IMR-90 (cell line): ENCODE results near the gene FHAD1. TPM values are rescaled to one million over a fixed set of nuclear protein-coding genes. Genes with fewer than 3 reads are reported as not detected.

ENCODE experiments used
- ATAC-seq: fragments of 200-7000 bp; cut with Tn5 transposase; 2 replicates; pipeline ENCODE4 v1.9.1; 2020; ENCODE audit warnings: low read depth, mild to moderate bottlenecking, moderate library complexity
- BruUV-seq: library from RNA; stranded (reverse); fragments of 400-500 nt; replicated peaks from 2 replicates; lab custom pipeline; 2021; lab: Mats Ljungman, UMichigan
- CTCF ChIA-PET: fragments of 300-600 bp; formaldehyde crosslinking; extraction: SDS; loops from one replicate; lab custom pipeline; 2021; ENCODE audit warnings: antibody characterized with exemption; lab: Yijun Ruan, JAX
- POLR2A ChIA-PET: fragments of 300-600 bp; sonication (Branson Sonifier 250); formaldehyde crosslinking; loops from one replicate; lab custom pipeline; 2022; ENCODE audit warnings: antibody characterized with exemption; ENCODE audit not compliant: unreplicated experiment; lab: Charles Lee
- DNase-seq: peaks from one replicate; pipeline ENCODE4 v3.0.0; 2013
- H2AFZ ChIP-seq: replicated peaks from 2 replicates; pipeline ENCODE3; 2013; ENCODE audit warnings: low read length, mild to moderate bottlenecking; ENCODE audit not compliant: poor library complexity
- H2AK5ac ChIP-seq: 2 replicates; pipeline ENCODE4 v1.6.1; 2013; ENCODE audit warnings: low read depth, low read length, inconsistent platforms
- H2AK9ac ChIP-seq: replicated peaks from 2 replicates; pipeline ENCODE3; 2013; ENCODE audit warnings: mild to moderate bottlenecking, low read depth, low read length, moderate library complexity; ENCODE audit not compliant: poor library complexity
- H2BK120ac ChIP-seq: 2 replicates; pipeline ENCODE4 v1.6.1; 2013; ENCODE audit warnings: low read depth, low read length, inconsistent platforms
- H2BK15ac ChIP-seq: 3 replicates; pipeline ENCODE4 v1.6.1; 2013; ENCODE audit warnings: low read depth, low read length, inconsistent platforms
- H2BK20ac ChIP-seq: 2 replicates; pipeline ENCODE4 v1.6.1; 2013; ENCODE audit warnings: low read depth, mild to moderate bottlenecking, inconsistent platforms, low read length, moderate library complexity
- H2BK5ac ChIP-seq: 2 replicates; pipeline ENCODE4 v1.6.1; 2013; ENCODE audit warnings: mild to moderate bottlenecking, low read depth, low read length, inconsistent platforms; ENCODE audit not compliant: poor library complexity, severe bottlenecking
- H3K14ac ChIP-seq: replicated peaks from 2 replicates; pipeline ENCODE4 v1.6.1; 2013; ENCODE audit warnings: low read depth, low read length, inconsistent platforms
- H3K18ac ChIP-seq: 2 replicates; pipeline ENCODE4 v1.6.1; 2013; ENCODE audit warnings: low read depth, low read length, control low read depth
- H3K23ac ChIP-seq: 2 replicates; pipeline ENCODE4 v1.6.1; 2013; ENCODE audit warnings: low read depth, low read length, inconsistent platforms
- H3K27ac ChIP-seq: 2 replicates; pipeline ENCODE4 v1.5.1; 2013; ENCODE audit warnings: mild to moderate bottlenecking, control low read depth, low read length; ENCODE audit not compliant: insufficient read depth
- H3K27me3 ChIP-seq: 2 replicates; pipeline ENCODE4 v1.6.1; 2013; ENCODE audit warnings: low read length; ENCODE audit not compliant: control insufficient read depth, insufficient read depth
- H3K36me3 ChIP-seq: 2 replicates; pipeline ENCODE4 v1.6.1; 2013; ENCODE audit warnings: low read length, mixed read lengths; ENCODE audit not compliant: control insufficient read depth, insufficient read depth
- H3K4ac ChIP-seq: 2 replicates; pipeline ENCODE4 v1.6.1; 2013; ENCODE audit warnings: low read depth, low read length, inconsistent platforms
- H3K4me1 ChIP-seq: 2 replicates; pipeline ENCODE4 v1.6.1; 2013; ENCODE audit warnings: low read length, mixed read lengths; ENCODE audit not compliant: control insufficient read depth, insufficient read depth
- H3K4me2 ChIP-seq: 2 replicates; pipeline ENCODE4 v1.6.1; 2013; ENCODE audit warnings: low read depth, mild to moderate bottlenecking, control low read depth, low read length, moderate library complexity
- H3K4me3 ChIP-seq: 2 replicates; pipeline ENCODE4 v1.5.1; 2013; ENCODE audit warnings: low read depth, mild to moderate bottlenecking, control low read depth, low read length, moderate library complexity; ENCODE audit not compliant: insufficient read depth
- H3K56ac ChIP-seq: 2 replicates; pipeline ENCODE4 v1.6.1; 2013; ENCODE audit warnings: low read length, inconsistent platforms; ENCODE audit not compliant: insufficient read depth; ENCODE audit errors: extremely low read depth
- H3K79me1 ChIP-seq, 2 experiments: 2 replicates each; pipeline ENCODE4 v1.6.1; 2013; ENCODE audit warnings: low read length in 2 of 2, inconsistent platforms in 1 of 2, low read depth in 1 of 2
- H3K9ac ChIP-seq: 2 replicates; pipeline ENCODE4 v1.6.1; 2013; ENCODE audit warnings: low read depth, low read length, control low read depth
- H3K9me1 ChIP-seq: 2 replicates; pipeline ENCODE4 v1.6.1; 2013; ENCODE audit warnings: low read length, inconsistent platforms; ENCODE audit not compliant: insufficient read depth
- H3K9me3 ChIP-seq: 2 replicates; pipeline ENCODE4 v1.6.1; 2013; ENCODE audit warnings: low read length; ENCODE audit not compliant: control insufficient read depth, insufficient read depth
- H4K20me1 ChIP-seq: 2 replicates; pipeline ENCODE4 v1.6.1; 2013; ENCODE audit warnings: low read length, inconsistent platforms; ENCODE audit not compliant: insufficient read depth
- H4K5ac ChIP-seq: 2 replicates; pipeline ENCODE4 v1.6.1; 2013; ENCODE audit warnings: mild to moderate bottlenecking, low read depth, low read length, control low read depth
- H4K8ac ChIP-seq, 2 experiments: 2 replicates each; pipeline ENCODE4 v1.6.1; 2013; ENCODE audit warnings: low read depth in 2 of 2, low read length in 2 of 2, control low read depth in 1 of 2, inconsistent platforms in 1 of 2
- H4K91ac ChIP-seq: 2 replicates; pipeline ENCODE4 v1.6.1; 2013; ENCODE audit warnings: low read depth, low read length, inconsistent platforms; ENCODE audit not compliant: insufficient read depth
- BHLHE40 ChIP-seq: fragments of 150-350 bp; IDR thresholded peaks from 2 replicates; pipeline ENCODE4 v1.6.1; 2016; ENCODE audit warnings: mild to moderate bottlenecking, low read depth, low read length
- CEBPB ChIP-seq: IDR thresholded peaks from 2 replicates; pipeline ENCODE4 v1.6.1; 2012; ENCODE audit warnings: low read depth, low read length, improper control_type of control experiment
- CHD1 ChIP-seq: IDR thresholded peaks from 2 replicates; pipeline ENCODE4 v1.6.1; 2012; ENCODE audit warnings: low read depth, low read length, improper control_type of control experiment
- CTCF ChIP-seq: conservative IDR thresholded peaks from 2 replicates; pipeline ENCODE4 v1.5.1; 2012; ENCODE audit warnings: mild to moderate bottlenecking, low read depth, low read length, improper control_type of control experiment
- ELK1 ChIP-seq: fragments of 150-350 bp; IDR thresholded peaks from 2 replicates; pipeline ENCODE4 v1.6.1; 2016; ENCODE audit warnings: low read depth, mild to moderate bottlenecking, low read length, moderate library complexity, borderline replicate concordance
- FOS ChIP-seq: fragments of 150-350 bp; IDR thresholded peaks from 2 replicates; pipeline ENCODE4 v1.6.1; 2016; ENCODE audit warnings: low read depth, low read length
- MAFK ChIP-seq: IDR thresholded peaks from 2 replicates; pipeline ENCODE4 v1.6.1; 2012; ENCODE audit warnings: low read depth, low read length, improper control_type of control experiment
- MXI1 ChIP-seq: IDR thresholded peaks from 2 replicates; pipeline ENCODE4 v1.6.1; 2012; ENCODE audit warnings: low read depth, mild to moderate bottlenecking, low read length, moderate library complexity, borderline replicate concordance
- NFE2L2 ChIP-seq: fragments of 150-350 bp; IDR thresholded peaks from 2 replicates; pipeline ENCODE4 v1.6.1; 2016; ENCODE audit warnings: low read depth, mild to moderate bottlenecking, low read length
- POLR2A ChIP-seq: IDR thresholded peaks from 2 replicates; pipeline ENCODE4 v1.6.1; 2012; ENCODE audit warnings: mild to moderate bottlenecking, low read depth, low read length
- RCOR1 ChIP-seq: IDR thresholded peaks from 2 replicates; pipeline ENCODE4 v1.6.1; 2012; ENCODE audit warnings: mild to moderate bottlenecking, low read length, improper control_type of control experiment; ENCODE audit not compliant: insufficient replicate concordance
- RFX5 ChIP-seq: IDR thresholded peaks from 2 replicates; pipeline ENCODE4 v1.8.0; 2012; ENCODE audit warnings: low read depth, mild to moderate bottlenecking, low read length, moderate library complexity
- USF2 ChIP-seq: fragments of 150-350 bp; IDR thresholded peaks from 2 replicates; pipeline ENCODE4 v1.6.1; 2017; ENCODE audit warnings: mild to moderate bottlenecking, antibody characterized with exemption, low read length, low read depth
- WGBS, 2 experiments: methylation state at CpG; one replicate each; pipeline versions ENCODE4 v1.1.5 to v1.1.7; 2013; ENCODE audit warnings: missing lambda C conversion rate in 2 of 2; ENCODE audit not compliant: insufficient read length in 1 of 2; ENCODE audit errors: extremely low coverage in 2 of 2; 5-methylcytosine and 5-hydroxymethylcytosine counted together
- dilution Hi-C: fragments of 300-500 bp; cut with HindIII; formaldehyde crosslinking; loops from one replicate; pipeline ENCODE4 v1.14.3; 2018; ENCODE audit warnings: low sequenced_read_pairs; ENCODE audit not compliant: unreplicated experiment
- in situ Hi-C: fragments of 300-500 bp; cut with MboI; formaldehyde crosslinking; loops from 3 replicates; pipeline ENCODE4 v1.14.3; 2019; ENCODE audit warnings: low sequenced_read_pairs, inconsistent platforms, mixed read lengths
- intact Hi-C: fragments of 100-400 bp; cut with micrococcal nuclease; formaldehyde crosslinking; loops from 2 replicates; pipeline ENCODE4 v1.10.0; 2022
- polyA plus RNA-seq, 3 experiments: library from polyadenylated mRNA; depleted of rRNA; stranded (reverse); fragments of >200 nt; gene quantifications; 2 replicates each; pipeline ENCODE4 v1.2.3, GENCODE V29; 2012; ENCODE audit warnings: low replicate concordance in 1 of 3
- total RNA-seq: library from RNA; depleted of rRNA; stranded (reverse); fragments of >200 nt; gene quantifications from 2 replicates; pipeline ENCODE4 v1.2.3, GENCODE V29; 2012

The FHAD1 gene
- total and polyA plus RNA-seq, 2 of the 4 experiments (the other 2 are of a cell fraction) = not detected

DNA sequence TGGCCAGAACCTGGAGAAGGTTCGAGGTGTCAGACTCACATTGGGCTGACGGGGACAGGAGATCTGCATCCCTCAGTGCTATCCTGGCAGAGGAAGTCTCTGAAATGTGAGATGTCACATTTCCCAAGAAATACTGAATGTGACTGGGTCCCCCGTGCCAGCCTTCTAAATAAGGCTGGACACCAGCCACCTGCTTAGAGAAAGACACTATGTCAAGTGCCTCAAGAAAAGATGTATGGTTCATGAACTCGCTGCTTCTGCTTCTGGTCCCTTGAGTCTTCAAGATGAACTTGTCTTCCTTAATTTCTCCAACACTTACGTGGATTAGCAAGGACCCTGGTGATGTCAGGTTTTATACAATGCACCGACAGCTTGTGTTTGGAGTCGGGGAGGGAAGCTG, 42.1 kb upstream of the FHAD1 start (continued):
- no peak for TF ChIP-seq BHLHE40
- TF ChIP-seq RFX5 = no peak
- TF ChIP-seq MAFK = no peak

GRCh38 chr1:15205586-15206346, 41.3 kb upstream of the FHAD1 start:
- H3K56ac ChIP-seq = no peak overlapping the region
- TF ChIP-seq MAFK (no peak), CTCF (no peak), USF2 (no peak), CHD1 (no peak), FOS (no peak), NFE2L2 (no peak), RCOR1 (no peak), MXI1 (no peak), ELK1 (no peak), CEBPB (no peak), POLR2A (no peak)

More at GRCh38 chr1:15205586-15206346, 41.3 kb upstream of the FHAD1 start:
- DNase-seq (no peak), ATAC-seq (no peak)
- Histone ChIP-seq H3K9me3 (no peaks in the 10 kb centered on the region), H3K23ac (no peak overlapping the region), H4K8ac (no peak overlapping the region), H3K27me3 (no peaks in the 10 kb centered on the region), H2AFZ (no peak overlapping the region), H2AK9ac (no peak overlapping the region), H3K9ac (no peak overlapping the region), H3K4me3 (no peak overlapping the region), H2BK15ac (no peak overlapping the region), H3K36me3 (no peaks in the 10 kb centered on the region; the same call in 1 of the 2 replicates), H4K20me1 (peaks cover 20% of the 10 kb centered on the region; the same call in 1 of the 2 replicates), H2AK5ac (no peak overlapping the region), H3K9me1 (peaks cover 5% of the 10 kb centered on the region), H4K91ac (no peak overlapping the region), H3K4me1 (peaks cover 16% of the 10 kb centered on the region), H3K4me2 (no peak overlapping the region), H2BK5ac (no peak overlapping the region), H2BK20ac (no peak overlapping the region), H3K14ac (no peak overlapping the region), H2BK120ac (no peak overlapping the region), H4K5ac (no peak overlapping the region), H3K4ac (no peak overlapping the region), H3K18ac (no peak overlapping the region), H3K27ac (no peak overlapping the region), H3K79me1 (peaks cover 28 to 67% of the 10 kb centered on the region in 2 experiments)
- ChIA-PET CTCF (no interaction called here), POLR2A (no interaction called here)
- intact Hi-C loops (no loop called here), in situ Hi-C loops (no loop called here), dilution Hi-C loops (no loop called here)
- WGBS, 2 experiments = 94% methylated on average over 3 of the region's 12 CpGs; no CpG with 5 or more reads in 1 of the 2 experiments
- no TSS peak for BruUV-seq
